Testis (tissue), 3 donors: ENCODE results near the gene SP2. TPM values are rescaled to one million over a fixed set of nuclear protein-coding genes. Genes with fewer than 3 reads are reported as not detected.

ENCODE experiments used
- DNase-seq: peaks from one replicate; pipeline ENCODE4 v3.0.0-alpha.2; 2019
- H3K27ac ChIP-seq, 2 donors: fragments of 200-600 bp; sonication (generic); one replicate each; pipeline ENCODE4 v1.5.1; 2019
- H3K27me3 ChIP-seq: fragments of 200-600 bp; sonication (generic); one replicate; pipeline ENCODE4 v1.5.1; 2019
- H3K36me3 ChIP-seq: fragments of 200-600 bp; sonication (generic); one replicate; pipeline ENCODE4 v1.5.1; 2017; ENCODE audit warnings: low read depth; ENCODE audit errors: missing control alignments
- H3K4me1 ChIP-seq: fragments of 200-600 bp; sonication (generic); one replicate; pipeline ENCODE4 v1.5.1; 2019
- H3K4me3 ChIP-seq, 2 donors: fragments of 200-600 bp; sonication (generic); one replicate each; pipeline ENCODE4 v1.5.1; 2017 to 2019
- H3K9me3 ChIP-seq: fragments of 200-600 bp; sonication (generic); one replicate; pipeline ENCODE4 v1.5.1; 2017
- POLR2A ChIP-seq: fragments of 450-650 bp; IDR thresholded peaks from one replicate; pipeline ENCODE4 v1.6.1; 2017; ENCODE audit warnings: antibody characterized with exemption, mild to moderate bottlenecking, moderate library complexity
- WGBS, 2 donors: methylation state at CpG; one replicate each; pipeline ENCODE4 v1.1.5; 2018; 5-methylcytosine and 5-hydroxymethylcytosine counted together
- intact Hi-C: fragments of 100-400 bp; cut with DNase I; formaldehyde crosslinking; loops from one replicate; pipeline ENCODE4 v1.15.1; 2023; ENCODE audit warnings: low total_unique reads
- polyA plus RNA-seq: library from polyadenylated mRNA; stranded (reverse); fragments of 350-450 nt; fragmentation: Illumina TruSeq; extraction: RNeasy Lipid Tissue Mini Kit (QIAGEN cat#74804); gene quantifications from one replicate; pipeline ENCODE4 v1.2.3, GENCODE V29; 2014; ENCODE audit warnings: low read depth, low replicate concordance; ENCODE audit not compliant: insufficient read depth
- total RNA-seq, 2 donors: library from RNA; depleted of rRNA; stranded (reverse); fragments of >200 nt; gene quantifications; one replicate each; pipeline ENCODE4 v1.2.3, GENCODE V29; 2016
- TF ChIP-seq, protein P1 (sequence below), 3 experiments: fragments of 450-650 bp in 2 of 3; fragments of 200-600 bp in 1 of 3; sonication (generic) in 1 of 3; IDR thresholded peaks; one replicate each; pipeline ENCODE4 v1.5.1; 2016 to 2019; ENCODE audit warnings: antibody characterized with exemption in 3 of 3, mild to moderate bottlenecking in 2 of 3, moderate library complexity in 1 of 3

The SP2 gene
- total and polyA plus RNA-seq, 3 donors from 2014 or later: 18.9 to 35.0 (median 23.5) TPM

DNA sequence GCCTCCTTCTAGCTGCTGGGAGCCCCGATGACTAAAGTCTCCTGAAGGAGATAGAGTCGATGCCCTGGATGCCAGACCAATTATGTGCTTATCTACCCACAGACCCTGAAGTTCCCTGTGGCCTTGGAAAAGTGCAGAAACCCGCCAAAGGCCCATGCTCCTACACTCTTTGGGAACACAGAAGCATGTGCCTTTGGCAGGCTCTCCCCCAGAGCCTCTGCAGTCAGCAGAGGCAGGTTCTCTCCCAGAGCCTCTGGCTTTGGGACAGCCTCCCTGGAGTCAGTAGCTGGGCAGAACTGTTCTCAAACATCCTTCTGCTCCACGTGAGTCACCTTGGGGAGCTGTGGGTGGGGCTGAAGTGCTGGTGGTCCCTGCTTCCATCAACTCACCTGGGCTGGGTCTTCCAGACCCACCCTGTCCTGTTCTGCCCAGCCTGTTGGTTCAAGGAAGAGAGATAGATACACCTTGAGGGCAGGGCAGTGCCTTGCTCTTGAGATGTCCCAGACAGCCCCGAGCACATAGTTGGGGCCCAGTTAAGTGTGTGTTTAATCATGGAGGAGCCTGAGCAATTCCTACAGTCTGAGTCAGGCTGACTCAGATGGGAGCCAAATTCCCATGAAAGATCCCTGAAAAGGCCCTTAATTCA, 71.7 kb downstream of the SP2 start:
- WGBS, 2 donors: 18 to 22% methylated on average over 3 to 5 of the region's 5 CpGs
- Histone ChIP-seq H3K9me3 (no peaks in the 10 kb centered on the region), H3K4me3 (no peak overlapping the region), H3K4me1 (peaks cover 39% of the 10 kb centered on the region), H3K27me3 (no peaks in the 10 kb centered on the region), H3K36me3 (no peaks in the 10 kb centered on the region), H3K27ac (peak overlapping the region; percentile 10 to 68)
- TF ChIP-seq, protein P1, sequence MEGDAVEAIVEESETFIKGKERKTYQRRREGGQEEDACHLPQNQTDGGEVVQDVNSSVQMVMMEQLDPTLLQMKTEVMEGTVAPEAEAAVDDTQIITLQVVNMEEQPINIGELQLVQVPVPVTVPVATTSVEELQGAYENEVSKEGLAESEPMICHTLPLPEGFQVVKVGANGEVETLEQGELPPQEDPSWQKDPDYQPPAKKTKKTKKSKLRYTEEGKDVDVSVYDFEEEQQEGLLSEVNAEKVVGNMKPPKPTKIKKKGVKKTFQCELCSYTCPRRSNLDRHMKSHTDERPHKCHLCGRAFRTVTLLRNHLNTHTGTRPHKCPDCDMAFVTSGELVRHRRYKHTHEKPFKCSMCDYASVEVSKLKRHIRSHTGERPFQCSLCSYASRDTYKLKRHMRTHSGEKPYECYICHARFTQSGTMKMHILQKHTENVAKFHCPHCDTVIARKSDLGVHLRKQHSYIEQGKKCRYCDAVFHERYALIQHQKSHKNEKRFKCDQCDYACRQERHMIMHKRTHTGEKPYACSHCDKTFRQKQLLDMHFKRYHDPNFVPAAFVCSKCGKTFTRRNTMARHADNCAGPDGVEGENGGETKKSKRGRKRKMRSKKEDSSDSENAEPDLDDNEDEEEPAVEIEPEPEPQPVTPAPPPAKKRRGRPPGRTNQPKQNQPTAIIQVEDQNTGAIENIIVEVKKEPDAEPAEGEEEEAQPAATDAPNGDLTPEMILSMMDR (IDR thresholded peaks at IDR 0.05): no peak
- TF ChIP-seq POLR2A: no peak
- intact Hi-C loops: no loop called here
- DNase-seq: peak; percentile 86

DNA sequence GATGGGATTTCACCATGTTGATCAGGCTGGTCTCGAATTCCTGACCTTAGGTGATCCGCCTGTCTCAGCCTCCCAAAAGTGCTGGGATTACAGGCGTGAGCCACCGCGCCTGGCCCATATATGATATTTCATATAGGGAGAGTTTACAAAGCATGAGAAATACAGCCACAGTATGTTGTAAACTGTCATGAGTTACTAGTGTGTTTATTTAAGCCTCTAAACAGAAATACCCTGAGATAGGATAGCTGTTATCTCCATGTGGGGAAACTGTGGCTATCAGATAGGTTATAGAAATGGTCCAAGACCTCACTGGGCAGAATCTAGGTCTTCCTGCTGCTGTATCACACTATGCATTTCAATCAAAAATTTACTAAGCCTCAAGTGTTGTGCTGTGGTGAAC, 72.8 kb downstream of the SP2 start:
- no peak for TF ChIP-seq POLR2A
- TF ChIP-seq, protein P1 (IDR thresholded peaks at IDR 0.05): no peak
- peaks cover 39% of the 10 kb centered on the region for H3K4me1 ChIP-seq
- intact Hi-C loops: no loop called here

DNA sequence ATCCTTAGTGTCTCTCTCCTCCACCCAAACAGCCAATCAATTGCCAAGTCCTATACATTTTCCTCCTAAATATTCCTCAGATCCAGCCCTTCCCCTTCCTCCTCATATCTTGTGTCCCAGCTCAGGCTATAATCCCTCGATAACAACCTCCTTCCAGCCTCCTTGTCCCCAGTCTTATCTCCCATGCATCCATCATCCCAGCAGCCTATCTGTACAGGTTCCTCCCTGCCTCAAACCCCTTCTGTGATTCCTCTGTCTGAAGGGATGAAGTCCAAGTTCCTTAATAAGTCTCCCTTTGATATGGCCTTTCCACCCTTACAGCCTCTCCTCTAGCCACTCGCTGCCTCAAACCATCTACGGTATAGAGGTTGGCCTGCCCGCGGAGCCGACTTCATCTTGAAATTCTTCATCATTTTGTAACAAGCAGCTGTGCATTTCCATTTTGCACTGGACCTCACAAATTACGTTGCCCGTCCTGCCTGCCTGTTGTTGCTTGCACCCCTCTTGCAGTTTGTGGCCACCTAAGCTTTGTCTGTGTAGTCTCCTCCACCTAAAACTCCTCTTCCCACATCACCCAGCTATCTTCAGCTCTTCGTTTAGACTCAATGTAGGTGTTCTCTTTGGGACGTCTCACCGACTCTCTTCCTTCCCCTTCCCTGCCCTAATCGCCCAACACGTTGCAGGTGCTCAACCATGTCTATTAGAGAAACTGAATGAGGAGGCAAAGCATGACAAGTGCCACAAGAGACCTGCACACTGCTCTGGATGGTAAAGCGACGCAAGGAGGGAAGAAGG, 74.1 kb downstream of the SP2 start:
- Histone ChIP-seq H3K4me3 (peak overlapping the region; percentile 13 to 95), H3K4me1 (peaks cover 39% of the 10 kb centered on the region), H3K9me3 (no peaks in the 10 kb centered on the region), H3K27ac (no peak overlapping the region), H3K27me3 (no peaks in the 10 kb centered on the region), H3K36me3 (no peaks in the 10 kb centered on the region)
- intact Hi-C loops: no loop called here
- DNase-seq: no peak
- WGBS, 2 donors: 26 to 33% methylated on average over 15 of the region's 15 CpGs
- TF ChIP-seq POLR2A: no peak
- TF ChIP-seq, protein P1 (IDR thresholded peaks at IDR 0.05): no peak

More for the DNA sequence above, 72.8 kb downstream of the SP2 start:
- Histone ChIP-seq H3K4me3 (no peak overlapping the region), H3K27ac (no peak overlapping the region), H3K27me3 (no peaks in the 10 kb centered on the region), H3K36me3 (no peaks in the 10 kb centered on the region), H3K9me3 (no peaks in the 10 kb centered on the region)
- DNase-seq: no peak
- WGBS, 2 donors: 53 to 79% methylated on average over 5 of the region's 5 CpGs

DNA sequence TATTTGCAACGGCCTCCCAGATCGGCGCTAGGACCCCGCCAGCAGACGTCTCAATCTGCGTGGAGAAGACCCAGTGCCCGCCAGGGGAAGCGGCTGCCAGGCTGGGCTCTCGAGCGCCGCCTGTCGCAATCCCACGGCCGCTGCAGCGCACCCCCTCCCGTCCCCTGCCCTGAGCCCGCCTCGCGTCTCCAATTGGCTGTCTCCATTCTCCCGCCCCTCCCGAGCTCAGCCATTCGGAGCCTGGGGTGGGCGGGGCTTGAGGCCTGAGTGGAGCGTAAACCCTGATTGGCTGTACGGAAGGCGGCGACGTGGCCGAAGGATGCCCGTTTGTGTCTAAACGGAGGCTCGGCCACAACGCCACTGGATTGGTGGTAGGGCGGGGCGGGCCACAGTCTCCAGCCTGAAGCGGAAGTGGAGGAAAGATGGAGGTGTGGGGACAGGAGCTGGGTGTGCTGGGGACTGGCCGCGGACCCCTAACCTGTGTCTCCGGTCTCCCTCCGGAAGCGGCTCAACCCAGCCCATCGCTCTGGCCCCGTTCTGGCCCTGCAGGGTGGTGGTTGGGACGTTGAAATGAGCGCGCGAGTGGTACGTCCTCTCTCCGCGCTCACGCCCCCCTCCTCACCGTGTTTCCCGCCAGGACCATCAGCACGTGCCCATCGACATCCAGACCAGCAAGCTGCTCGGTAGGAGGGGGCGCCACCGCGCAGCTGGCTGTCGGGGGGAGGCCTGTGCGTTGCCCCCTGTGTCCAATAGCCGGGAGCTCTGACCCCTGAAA, 74.9 kb downstream of the SP2 start, which contains the start of gene CDK5RAP3:
Gene CDK5RAP3 (plus strand): TSS at position 389 of the 775 bp plus-strand sequence. CDS start 34 bp downstream, at position 423.
- Histone ChIP-seq H3K4me1 (peaks cover 38% of the 10 kb centered on the region), H3K4me3 (peak within 1 kb of the TSS; percentile 78 to 95), H3K9me3 (no peaks in the 10 kb centered on the region), H3K36me3 (no peaks in the 10 kb centered on the region), H3K27ac (peak within 1 kb of the TSS; percentile 72 to 75), H3K27me3 (no peaks in the 10 kb centered on the region)
- intact Hi-C loops: no loop called here
- peak; percentile 100 for DNase-seq
- 0% methylated on average over 8 to 39 of the region's 62 CpGs for WGBS, 2 donors
- TF ChIP-seq POLR2A: no peak
- TF ChIP-seq, protein P1 (IDR thresholded peaks at IDR 0.05): peak; percentile 97 to 99 (median 99)
